GM12892 (cell line): ENCODE results near the gene SYNDIG1.

Experiments
- POLR2A ChIP-seq: IDR thresholded peaks from 2 replicates; pipeline ENCODE4 v1.6.1; 2011; ENCODE audit warnings: low read depth, low read length, control low read depth
- POLR2AphosphoS5 ChIP-seq: IDR thresholded peaks from 2 replicates; pipeline ENCODE4 v1.6.1; 2011; ENCODE audit warnings: low read depth, low read length, control low read depth
- TAF1 ChIP-seq: IDR thresholded peaks from 2 replicates; pipeline ENCODE4 v1.6.1; 2011; ENCODE audit warnings: low read depth, mild to moderate bottlenecking, control low read depth, low read length, borderline replicate concordance

DNA sequence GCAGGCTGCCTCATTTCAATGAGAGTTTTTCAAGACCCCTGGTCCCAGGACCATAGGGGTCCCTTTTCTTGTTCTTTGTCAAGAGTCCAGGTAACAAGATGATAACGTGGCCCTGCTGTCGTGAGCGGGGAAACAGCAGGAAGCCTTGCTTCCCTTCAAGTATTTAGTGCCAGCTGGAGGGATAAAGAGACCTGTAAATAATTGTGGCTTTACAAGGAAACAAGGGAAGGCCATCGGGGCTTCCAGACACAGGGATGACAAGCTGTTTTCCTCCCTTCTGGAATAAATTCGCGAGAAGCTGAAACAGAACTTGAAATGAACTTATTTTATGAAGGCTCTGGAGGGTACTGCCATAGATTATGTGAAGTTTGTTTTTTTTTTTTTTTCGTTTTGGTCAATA, 163.2 kb downstream of the SYNDIG1 start:
- no peak for TF ChIP-seq POLR2AphosphoS5
- TF ChIP-seq POLR2A = no peak
- TF ChIP-seq TAF1 = no peak
